GM19043 (cell line): ENCODE measurements around the gene SCFD2.

ENCODE experiments used
- ATAC-seq: cut with Tn5 transposase; IDR thresholded peaks from one replicate; pipeline ENCODE4 v1.9.1; 2021; ENCODE audit warnings: low read depth; ENCODE audit not compliant: unreplicated experiment

SCFD2 gene

GRCh38 chr4:52873191-52873590, 492.7 kb downstream of the SCFD2 start:
- no peak for ATAC-seq

GRCh38 chr4:52870225-52870624, 495.6 kb downstream of the SCFD2 start:
- ATAC-seq = no peak

DNA sequence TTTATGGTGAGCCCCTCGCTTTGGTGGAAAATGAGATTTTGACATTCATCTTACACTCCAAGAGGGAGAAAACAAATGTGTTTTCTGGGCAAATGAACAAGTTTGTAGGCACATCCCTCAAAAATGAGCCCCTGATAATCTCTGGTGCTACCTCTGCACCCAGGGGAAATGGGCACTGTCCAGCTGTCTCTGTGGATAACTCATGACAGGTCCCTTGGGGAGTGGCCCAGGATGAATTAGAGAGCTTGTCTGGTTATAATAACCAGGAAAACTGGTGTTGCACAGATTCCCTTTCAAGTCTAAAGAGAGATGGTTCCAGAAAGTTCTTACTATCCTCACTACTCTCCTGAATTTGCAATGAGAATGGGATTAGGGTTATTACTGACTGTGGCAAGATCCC, 496.2 kb downstream of the SCFD2 start:
- ATAC-seq = no peak

- no peak for ATAC-seq
Observed at GRCh38 chr4:52869196-52869595, 496.7 kb downstream of the SCFD2 start.

DNA sequence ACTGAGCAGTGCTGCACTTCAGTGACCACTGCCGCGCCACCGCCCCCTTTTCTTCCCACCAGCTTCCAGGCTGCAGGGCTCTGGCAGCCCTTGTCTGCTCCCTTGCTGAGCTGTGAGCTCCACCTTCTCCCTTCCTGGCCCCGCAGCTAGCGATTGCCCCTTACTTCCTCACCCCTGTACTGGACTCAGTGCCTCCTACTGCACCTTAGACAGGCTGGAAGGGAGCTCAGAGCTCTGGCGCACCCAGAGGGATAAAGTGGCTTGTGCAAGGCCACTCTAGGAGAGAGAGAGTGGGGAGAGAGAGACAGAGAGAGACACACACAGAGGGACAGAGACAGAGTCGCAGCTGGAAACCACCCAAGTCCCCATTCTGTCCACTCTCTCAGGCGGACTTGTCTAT, 497.7 kb downstream of the SCFD2 start:
- no peak for ATAC-seq

GRCh38 chr4:52867163-52867562, 498.7 kb downstream of the SCFD2 start:
- ATAC-seq = no peak

DNA sequence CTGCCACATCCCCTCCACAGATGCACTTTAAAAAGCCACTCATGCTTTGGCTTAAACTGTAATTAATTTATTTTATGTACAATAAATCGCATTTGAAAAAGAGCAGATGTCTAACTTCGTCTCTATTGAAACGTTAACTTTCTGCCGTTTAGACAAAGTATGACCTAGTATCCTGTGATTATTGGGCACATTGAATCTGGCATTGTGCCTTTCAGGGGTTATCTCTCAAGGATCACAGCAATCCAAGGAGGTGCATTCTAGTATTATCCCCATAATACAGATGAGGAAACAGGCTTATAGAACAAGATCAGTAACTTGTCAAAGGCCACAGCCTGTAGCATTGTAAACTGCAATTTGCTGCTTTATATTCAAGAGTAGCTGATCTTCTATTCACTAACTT, 499.1 kb downstream of the SCFD2 start:
- ATAC-seq = no peak

GRCh38 chr4:52865300-52865699, 500.6 kb downstream of the SCFD2 start:
- no peak for ATAC-seq

DNA sequence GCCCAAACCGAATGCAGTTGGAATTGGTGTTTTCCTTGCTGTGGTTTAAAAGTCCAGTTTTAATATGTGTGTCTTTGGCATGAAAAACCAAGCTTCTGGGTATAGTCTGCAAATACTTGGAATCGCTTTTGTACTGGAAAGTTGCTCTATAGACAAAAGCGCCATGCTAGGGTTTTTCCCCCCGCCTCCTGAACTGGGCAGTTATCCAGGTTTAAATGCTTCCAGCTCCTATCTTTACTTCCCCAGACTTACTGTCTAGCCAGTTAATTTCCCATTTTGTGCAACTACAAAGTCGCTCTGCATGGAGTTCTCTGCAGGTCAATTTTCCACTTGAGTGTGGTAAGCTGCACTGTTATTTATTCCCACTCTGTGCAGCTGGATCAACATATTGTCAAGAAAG, 501.1 kb downstream of the SCFD2 start:
- no peak for ATAC-seq

DNA sequence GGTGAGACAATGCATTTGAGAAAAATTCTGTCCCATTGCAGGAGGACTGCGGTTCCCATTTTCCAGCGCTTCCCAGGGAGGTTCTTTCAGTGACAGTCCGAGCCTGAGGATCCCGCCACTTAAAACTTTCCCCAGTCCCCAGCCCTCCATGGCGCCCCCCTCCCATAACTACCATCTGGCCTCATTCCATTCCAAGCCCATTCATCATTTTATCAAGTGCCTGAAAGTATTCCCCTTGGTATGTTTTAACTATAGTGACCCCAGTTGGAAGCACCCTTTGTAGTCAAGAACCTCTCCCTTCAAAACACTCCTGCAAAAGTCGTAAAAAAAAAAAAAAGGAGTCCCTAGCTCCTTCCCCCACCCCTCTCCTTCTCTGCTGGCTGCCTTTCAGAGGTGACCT, 502.5 kb downstream of the SCFD2 start:
- ATAC-seq = no peak

- no peak for ATAC-seq
Observed at GRCh38 chr4:52862639-52863161, 503.2 kb downstream of the SCFD2 start.

- peak; percentile 99 for ATAC-seq
Observed at GRCh38 chr4:52861879-52862616, 503.8 kb downstream of the SCFD2 start, which contains the start of gene RASL11B. TSS of gene RASL11B (plus strand) at chr4:52862317. CDS start at chr4:52862508, 191 bp downstream.

DNA sequence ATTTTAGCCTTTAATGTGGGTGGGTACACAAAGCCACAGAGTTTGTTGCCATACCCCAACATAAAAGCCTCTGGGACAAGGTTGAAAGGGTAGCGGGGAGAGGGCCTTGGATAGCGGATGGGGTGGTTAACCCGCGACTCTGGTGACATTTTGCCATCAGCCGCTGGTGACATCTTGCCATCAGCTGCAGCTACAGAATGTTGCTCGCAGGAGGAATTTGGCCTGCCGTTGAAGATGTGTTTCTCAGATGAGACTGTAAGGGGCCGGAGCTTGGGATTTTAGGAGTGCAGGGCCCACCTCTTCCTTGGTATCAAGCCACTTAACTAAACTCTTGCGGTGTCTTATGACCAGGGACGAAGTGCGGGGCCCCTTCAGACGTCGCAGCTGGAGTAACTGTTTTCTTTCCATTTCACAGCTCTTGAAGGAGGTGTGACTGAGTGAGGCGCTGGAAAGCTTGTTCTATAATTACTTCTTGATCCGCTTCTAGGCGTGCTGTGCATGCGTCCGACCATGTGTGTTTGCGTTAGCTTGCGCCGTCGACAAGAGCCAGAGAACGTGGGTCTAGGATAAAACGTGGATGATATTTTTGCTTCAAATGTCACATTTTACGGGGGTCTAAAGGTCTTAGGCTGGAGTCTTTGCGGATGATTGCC, 504.6 kb downstream of the SCFD2 start:
- no peak for ATAC-seq

GRCh38 chr4:52860361-52860760, 505.5 kb downstream of the SCFD2 start:
- ATAC-seq = no peak

GRCh38 chr4:52856801-52857200, 509.1 kb downstream of the SCFD2 start:
- no peak for ATAC-seq

GRCh38 chr4:52853351-52853750, 512.5 kb downstream of the SCFD2 start:
- no peak for ATAC-seq

DNA sequence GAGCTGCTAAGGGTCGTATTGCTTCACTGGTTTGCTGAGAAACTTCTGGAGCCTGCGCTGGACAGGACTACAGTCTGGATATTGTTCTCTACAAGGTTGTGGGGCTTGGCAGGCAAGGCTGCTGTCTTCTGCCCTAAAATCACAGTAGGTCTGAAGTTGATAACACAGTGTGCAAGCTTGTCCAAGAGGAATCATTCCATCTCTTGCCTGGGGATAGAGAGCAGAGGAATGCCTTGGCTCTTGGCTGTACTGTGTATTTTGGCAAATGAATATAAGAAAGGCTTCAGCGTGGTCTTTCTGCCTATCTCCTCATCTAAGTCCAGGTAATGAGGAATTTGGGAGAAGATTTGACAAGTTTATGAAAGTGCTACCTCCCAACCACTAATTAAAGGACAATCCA, 513.1 kb downstream of the SCFD2 start:
- no peak for ATAC-seq

GRCh38 chr4:52852041-52852440, 513.8 kb downstream of the SCFD2 start:
- ATAC-seq = no peak

GRCh38 chr4:52850406-52851124, 515.3 kb downstream of the SCFD2 start:
- ATAC-seq = no peak

- ATAC-seq = no peak
Observed at GRCh38 chr4:52848254-52848653, 517.6 kb downstream of the SCFD2 start.

DNA sequence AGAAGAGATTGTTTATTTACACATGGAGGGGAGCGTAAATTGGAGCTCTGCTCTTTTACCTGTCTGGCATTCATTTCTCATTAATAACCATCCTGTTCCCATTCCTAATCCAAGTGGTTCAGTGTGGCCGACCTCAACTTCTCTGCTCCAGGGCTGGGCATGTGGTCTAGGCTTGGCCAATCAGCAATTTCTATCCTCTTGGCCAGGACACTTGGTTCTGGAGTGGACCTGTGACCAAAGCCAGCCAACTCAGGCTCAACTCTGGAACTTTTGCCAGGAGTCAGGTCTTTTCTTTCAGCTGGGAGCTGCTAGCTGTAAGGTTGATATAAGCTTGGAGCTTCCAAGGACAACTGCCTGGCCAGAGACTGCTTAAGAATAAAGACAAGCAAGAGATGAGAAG, 519.4 kb downstream of the SCFD2 start:
- ATAC-seq = no peak
